HG02970 (cell line): ENCODE results near the gene RAB33A.
"Not testable (repeated sequence)": the region's sequence is repeated elsewhere in the genome, so short reads cannot be mapped to it uniquely, and the experiment has no call there.

Source experiments
- ATAC-seq: cut with Tn5 transposase; IDR thresholded peaks from one replicate; pipeline ENCODE4 v1.9.1; 2021; ENCODE audit warnings: mild to moderate bottlenecking, moderate library complexity, moderate number of reproducible peaks; ENCODE audit not compliant: unreplicated experiment, low FRiP score

The RAB33A gene

GRCh38 chrX:130224810-130225209 lies 53.0 kb downstream of the RAB33A start:
- ATAC-seq, result no peak

- ATAC-seq, result no peak
These were observed 57.1 kb downstream of the RAB33A start for GRCh38 chrX:130228871-130229270.

DNA sequence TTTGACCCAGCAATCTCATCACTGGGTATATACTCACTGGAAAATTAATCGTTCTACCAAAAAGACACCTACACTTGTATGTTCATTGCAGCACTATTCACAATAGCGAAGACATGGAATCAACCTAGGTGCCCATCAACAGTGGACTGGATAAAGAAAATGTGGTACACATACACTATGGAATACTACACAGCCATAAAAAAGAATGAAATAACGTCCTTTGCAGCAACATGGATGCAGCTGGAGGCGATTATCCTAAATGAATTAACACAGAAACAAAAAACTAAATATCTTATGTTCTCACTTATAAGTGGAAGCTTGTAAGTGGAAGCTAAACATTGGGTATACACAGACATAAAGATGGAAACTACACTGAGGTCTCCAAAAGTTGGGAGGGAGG lies 59.4 kb downstream of the RAB33A start:
- not testable (repeated sequence) for ATAC-seq
